ENCODE data around the gene PRIM1.

GRCh38 chr12:56716458-56716857, 35.7 kb downstream of the PRIM1 start:
- no peak for TF ChIP-seq CTCF (IDR thresholded peaks at IDR 0.05)
- no peak for TF ChIP-seq POLR2A (IDR thresholded peaks at IDR 0.05)
